SH-SY5Y (cell line): ENCODE measurements around the gene E2F1.

Experiments
- GATA2 ChIP-seq: IDR thresholded peaks from 2 replicates; pipeline ENCODE4 v1.6.1; 2011; ENCODE audit warnings: mild to moderate bottlenecking, low read depth, low read length
- GATA3 ChIP-seq: IDR thresholded peaks from 2 replicates; pipeline ENCODE4 v1.6.1; 2011; ENCODE audit warnings: low read depth, mild to moderate bottlenecking, low read length, moderate library complexity

- TF ChIP-seq GATA2 (no peak), GATA3 (no peak)
These were observed 33.2 kb upstream of the E2F1 start for GRCh38 chr20:33719277-33719988.
